Glomerular visceral epithelial cell (primary cell): ENCODE measurements around the gene ARPP21.

Experiments
- DNase-seq: peaks from one replicate; pipeline ENCODE4 v3.0.0-alpha.2; 2016; ENCODE audit errors: extremely low spot score

The ARPP21 gene

DNA sequence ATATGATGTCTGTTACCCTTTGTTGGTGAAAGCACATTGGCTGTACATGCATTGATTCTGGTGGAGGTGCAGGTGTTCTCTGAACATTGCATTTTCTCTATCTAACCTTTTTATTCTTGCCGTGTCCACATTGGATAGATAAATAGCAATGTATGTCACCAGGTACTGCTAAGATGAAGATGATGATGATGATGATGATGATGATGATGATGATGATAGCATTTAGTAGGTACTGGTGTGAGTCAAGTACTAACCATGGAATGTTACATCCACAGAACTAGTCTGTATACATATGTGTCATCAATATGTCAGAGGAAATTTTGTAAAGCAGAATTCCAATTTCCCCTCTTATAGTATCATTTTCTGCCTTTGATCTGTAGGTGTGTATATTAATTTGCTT, 36.3 kb downstream of the ARPP21 start:
- DNase-seq = no peak

DNA sequence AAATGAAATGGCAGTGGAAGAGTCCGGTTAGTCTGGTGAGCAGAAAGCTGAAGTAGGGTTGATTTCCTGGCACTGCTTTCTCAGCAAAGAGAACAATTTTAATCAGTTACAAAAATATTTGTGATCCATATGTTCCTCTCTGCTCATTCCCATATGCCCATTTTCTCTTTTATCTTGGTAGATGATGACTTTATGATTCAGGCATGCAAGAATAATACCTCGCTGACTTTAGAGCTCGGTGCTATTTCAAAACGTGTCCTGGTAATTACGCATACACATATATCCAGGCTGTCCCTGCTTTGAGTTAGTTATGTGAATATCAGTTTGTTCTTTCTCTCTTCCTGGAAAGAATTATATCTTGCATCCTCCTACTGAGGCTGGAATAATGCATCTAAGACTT, 38.5 kb downstream of the ARPP21 start:
- DNase-seq = no peak

DNA sequence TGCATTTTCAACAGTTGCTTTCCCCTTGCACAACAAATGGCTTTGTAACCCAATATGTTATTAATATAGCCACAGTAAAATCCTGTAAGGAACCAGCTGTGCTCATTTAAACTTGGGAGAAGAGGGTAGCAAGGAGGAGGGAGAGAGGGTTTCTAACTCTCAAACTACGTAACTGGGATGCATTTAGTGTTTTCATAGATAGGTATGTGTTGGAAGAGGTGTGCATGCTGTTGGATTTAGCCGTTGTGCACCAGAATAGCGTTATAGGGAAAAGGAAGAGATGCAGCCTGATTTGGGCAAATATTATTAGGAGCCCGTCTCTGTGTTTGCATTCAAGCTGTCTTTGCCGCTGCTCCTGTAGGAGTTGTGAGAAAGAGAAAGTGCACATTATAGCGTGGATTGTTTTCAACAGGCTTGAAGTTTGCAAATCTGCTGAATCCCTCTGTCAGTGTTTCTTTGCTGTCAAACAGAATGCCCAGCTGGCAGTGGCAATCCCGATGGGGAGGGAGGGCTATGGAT, 39.4 kb downstream of the ARPP21 start:
- no peak for DNase-seq

DNA sequence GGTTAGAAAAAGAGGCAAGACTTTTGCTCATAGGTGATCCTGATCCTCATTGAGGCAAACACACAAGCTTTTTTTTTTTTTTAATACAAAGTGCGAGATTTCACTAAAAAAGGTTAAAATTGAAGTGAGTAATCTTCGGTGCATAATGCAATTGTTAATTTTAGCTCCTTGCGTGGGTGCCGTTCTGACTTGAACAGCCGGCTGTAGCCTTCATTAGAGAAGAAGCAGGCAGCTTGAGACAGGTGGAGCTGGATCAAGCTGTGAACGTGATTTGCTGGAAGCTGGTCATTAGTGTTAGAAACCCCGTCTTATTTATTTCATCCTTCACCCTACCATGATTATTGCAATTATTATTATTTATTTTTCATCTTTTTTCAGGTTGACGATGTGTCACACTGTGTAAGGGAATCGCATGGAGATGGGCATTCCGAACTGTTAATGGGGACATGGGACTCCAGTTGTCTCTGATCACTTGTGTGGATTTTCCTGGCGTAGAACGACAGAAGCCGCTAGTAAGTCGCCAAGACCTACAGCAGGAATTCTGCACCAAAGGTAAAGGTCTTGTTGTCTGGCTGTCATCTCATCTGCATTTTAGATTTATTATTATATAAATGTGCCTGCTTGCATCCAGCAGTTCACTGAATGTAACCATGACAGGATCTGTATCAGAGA, 40.2 kb downstream of the ARPP21 start:
- no peak for DNase-seq

DNA sequence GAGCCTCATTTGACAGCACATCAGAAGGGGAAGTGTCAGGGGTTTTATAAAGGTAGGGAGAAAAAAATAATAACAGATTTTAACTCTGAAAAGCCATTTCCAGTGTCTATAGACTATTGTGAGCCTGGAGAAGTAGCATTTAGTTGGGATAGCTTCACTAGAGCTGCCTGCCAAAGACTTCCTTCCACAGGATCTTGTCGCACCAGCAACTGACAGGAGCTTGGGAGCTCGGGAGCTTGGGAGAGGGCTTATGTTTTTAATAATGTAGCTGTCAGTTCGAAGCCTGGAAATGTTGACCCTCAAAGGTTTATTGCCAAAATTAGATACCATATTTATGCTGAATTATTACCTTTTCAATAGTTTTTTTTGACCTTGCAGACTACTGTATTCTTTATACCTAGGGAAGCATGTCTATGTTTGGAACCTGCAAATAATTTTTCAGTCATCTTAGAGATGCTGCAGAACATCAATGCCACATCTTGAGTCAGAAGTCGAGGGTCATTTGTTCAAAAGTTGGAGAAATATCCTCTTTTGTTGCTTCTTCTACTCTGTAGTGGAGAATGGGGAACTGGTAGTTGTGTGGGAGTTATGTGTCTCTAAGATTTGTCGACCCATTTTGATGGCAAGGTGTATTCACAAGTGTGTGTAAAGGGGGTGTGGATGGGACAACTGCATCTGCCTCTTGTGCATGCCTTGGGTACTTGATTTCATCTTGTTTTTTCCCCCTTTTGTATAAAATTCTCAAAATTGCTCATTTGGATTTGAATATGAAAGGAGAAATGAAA, 41.7 kb downstream of the ARPP21 start:
- DNase-seq = no peak

DNA sequence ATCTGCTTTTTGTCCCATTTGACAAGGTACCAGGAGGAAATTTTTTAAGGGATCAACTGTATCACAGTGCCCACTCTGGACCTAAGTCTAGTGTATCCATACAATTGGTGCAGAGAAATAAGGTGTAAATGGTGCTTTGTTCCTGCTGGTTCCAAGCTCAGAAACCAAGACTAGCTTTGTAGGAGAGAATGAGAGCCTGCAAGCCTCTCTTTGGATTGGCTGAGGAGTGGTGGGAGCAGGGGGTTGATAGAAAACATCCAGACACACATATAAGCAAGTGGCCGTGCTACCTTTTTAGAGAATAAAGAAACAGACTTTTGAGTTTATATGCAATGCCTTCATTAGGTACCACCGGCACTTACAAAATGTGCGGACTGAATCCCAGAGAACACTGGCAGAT, 45.8 kb downstream of the ARPP21 start:
- DNase-seq = no peak

DNA sequence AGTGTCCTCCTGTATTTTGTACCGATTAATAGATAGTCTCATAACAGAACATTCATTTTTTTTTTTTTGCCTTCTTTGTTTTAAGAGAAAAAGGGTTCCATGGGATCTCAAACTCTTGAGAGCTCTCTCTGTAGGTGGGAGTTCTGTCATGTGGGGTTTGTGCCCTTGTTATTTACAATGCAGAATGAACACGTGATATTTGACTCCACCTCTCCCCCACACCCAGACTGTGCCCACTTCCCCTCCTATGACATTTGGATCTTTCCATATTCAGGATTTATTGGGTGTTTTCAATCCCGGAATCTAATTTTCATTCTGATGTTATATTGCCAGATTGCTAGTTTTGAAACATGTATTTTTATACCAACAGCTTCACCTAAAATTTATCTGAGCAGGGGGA, 49.5 kb downstream of the ARPP21 start:
- no peak for DNase-seq

DNA sequence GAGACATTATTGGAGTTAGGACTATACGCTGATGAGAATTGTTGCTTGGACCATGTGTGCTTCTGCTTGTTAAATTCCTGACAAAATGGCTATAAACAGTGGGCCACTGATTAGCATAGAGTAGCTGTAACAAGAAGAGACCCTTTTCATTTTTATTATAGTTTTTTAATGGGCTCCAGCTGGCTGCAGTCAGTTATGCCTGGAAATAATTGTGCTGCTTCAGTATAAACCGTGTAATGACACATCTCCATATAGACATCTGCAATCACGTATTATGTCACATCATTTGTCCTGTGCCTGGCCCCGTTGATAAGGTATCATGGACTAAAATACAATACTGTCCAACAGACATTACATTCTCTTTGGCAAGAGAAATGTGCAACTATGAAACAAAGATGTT, 50.9 kb downstream of the ARPP21 start:
- no peak for DNase-seq

DNA sequence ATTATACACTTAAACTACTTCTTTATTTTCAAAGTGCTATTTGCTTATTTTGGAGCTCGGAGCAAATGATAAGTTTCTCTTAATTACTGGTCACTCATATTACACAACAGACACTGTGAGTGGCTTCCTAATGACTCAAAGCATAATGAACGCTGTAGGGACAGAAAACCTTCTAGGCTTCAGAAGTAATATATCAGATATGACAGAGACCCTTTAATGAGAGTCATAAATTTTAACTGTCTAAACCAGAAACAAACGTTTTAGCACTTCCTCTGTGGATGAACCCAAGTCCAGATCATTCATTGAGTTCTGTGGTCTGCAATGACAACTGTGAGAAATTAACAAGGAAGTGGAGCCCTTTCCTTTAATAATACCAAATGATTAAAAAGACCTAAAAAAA, 66.6 kb downstream of the ARPP21 start:
- DNase-seq = no peak

DNA sequence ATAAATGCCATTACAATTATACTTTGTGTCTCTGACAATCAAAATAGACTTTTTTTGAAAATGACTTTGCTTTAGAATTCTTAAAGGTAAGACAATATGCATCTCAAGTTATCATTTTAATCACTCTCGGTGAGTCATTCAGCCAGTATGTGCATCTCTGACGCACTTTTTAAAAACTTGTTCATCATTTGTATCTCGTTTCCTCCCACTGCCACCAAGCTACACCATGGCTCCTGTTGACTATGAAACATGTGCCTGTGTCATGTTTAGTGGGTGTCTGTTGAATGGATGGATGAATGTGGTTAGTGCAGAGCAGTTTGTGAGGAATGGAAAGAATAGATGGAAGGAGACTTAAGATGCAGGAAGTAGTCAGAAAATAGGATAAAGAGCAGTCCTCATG, 68.6 kb downstream of the ARPP21 start:
- no peak for DNase-seq

DNA sequence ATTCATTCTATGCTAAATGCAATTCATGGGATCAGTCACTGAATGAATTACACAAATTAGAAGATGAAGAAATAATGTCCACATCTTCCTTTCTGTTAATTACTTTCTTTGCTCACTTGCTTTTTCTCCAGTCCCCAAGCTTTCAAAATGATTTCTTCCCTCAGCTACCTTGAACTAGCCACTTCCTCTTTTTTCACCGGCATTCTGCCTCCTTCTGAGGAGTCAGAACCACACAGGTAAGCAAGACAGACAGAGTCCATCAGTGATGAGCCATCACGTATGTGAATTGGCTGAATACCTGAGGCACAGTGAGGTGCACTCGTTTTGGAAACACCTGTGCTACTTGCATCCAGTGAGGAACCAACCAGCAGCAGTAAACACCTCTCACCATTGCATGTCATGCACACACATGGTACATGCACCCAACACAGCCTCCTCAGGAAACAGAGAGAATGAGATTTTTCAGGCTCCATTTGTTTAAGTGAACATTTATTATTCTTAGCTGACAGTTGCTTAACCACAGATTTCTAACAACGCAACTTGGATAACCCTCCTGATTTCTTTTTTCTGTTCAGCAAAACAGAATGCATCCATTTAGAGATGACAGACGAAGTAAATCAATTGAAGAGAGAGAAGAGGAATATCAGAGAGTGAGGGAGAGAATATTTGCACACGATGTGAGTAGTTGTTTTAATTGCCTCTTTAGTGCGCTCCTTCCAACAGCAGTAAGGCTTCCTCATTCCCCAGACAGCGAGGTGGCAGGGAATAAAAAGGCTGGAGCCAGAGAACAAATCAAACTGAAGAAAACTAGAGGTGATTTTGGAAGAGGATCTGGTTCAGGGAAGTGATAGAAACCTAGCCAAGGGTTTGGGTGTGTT, 69.3 kb downstream of the ARPP21 start:
- DNase-seq = no peak

DNA sequence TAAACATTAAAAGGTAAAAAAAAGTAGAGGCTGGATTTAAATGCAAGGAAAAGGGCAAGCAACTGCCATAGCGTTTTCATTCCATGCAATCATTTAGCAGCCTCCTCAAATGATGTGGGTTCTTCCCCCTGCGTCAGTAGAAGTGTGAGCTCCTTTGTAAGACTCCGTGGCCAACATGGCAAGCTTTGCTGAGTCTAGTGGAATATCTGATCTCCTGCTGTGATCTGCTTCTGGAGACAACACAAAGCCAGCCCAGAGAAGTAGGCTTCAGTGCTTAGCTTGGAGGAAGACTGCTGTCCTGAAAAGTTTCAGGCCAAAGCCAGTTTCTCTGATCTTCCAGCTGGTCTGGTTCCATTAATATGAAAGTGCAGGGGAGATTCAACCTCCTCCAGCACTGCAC, 70.4 kb downstream of the ARPP21 start:
- no peak for DNase-seq

DNA sequence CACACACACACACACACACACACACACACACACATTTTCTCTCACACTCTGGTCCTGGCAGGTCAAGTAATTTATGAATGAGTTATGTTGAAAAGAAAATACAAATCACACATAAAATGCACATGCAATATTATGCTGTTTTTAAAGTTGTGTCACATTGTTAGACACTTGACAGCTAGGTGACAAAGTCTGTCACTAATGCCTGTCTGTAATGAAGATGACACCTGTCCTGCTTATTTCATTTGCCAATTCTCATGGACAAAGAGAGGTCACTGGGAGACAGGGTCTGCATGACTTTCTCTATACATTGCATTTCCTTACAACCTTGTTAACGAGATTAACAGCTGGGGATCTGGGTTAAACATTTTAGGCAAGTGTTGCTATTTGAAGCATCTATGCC, 71.2 kb downstream of the ARPP21 start:
- DNase-seq = no peak

DNA sequence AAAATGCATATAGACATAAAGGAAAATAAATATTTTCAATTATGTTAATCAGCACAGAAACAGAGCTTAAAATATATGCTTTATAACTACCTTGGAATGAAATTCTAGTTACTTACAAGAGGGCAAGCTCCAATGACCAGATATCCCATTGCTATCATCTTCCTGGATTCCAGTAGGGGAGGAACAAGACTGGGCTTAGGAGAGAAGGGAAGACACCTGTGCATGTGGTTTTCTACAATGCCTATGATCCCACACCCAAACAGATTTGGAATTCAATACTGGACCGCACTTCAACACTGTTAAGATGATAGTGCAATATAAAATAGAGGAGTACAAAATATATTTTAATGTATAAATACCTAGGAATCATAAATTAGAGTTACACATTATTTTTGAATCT, 79.6 kb downstream of the ARPP21 start:
- DNase-seq = no peak

DNA sequence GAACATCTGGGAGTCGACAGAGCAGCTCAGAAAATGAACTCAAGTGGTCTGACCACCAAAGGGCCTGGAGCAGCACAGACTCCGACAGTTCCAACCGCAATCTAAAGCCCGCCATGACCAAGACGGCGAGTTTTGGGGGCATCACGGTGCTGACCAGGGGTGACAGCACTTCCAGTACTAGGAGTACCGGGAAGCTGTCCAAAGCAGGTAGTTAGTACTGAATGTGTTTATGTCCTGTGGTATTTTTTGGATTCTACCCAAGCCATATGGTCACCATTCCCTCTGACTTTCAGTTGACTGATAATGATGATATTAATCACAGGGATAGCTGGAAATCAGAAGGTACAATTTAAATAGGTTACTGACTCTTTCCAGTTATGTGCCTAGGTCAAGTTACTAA, 82.3 kb downstream of the ARPP21 start:
- no peak for DNase-seq

DNA sequence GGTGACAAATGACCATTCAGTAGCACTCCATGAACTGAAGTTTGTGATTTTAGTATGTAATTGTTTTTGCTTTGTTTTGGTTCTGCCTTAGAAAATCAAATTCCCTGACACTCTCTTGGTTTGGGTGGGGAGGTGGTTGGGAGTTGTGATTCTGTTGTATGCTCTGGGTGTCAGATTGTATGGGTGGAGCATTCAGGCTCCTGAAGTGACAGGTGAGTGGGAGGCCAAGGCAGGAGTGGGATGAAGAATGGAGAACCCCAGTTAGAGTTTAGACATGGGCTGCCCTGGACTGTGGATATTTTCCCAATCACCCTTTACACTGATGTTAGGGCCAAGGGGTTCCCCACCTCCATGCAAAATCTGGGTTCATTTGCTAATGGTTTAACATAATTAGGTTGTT, 83.6 kb downstream of the ARPP21 start:
- no peak for DNase-seq

DNA sequence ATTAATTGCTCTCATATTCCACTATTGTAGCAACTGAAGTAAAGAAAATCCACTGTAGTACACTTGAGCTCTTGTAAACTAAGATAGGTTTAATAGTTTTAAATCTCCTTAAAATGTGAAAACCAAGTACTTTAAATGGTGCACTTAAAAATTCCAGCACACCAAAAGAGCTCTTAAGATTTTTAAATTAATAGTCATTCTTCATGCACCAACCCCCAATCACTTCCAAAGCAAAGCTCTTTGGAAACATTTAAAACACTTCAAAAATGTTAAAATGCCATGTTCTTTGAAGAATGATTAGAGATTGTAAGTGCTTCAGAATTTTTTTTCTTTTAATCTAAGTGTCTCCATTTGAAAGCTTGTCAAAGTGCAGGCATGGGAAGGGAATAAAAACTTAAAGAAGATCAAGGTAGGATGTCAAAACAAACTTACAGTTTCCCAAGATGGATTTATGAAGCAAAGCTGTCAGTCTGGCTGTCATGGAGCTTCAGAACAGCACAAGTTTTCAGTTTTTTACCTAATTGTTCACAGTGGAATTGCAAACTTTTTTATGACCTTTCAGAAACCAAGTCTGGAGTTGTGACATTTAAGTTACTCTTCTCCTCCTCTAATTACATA, 84.3 kb downstream of the ARPP21 start:
- DNase-seq = no peak

DNA sequence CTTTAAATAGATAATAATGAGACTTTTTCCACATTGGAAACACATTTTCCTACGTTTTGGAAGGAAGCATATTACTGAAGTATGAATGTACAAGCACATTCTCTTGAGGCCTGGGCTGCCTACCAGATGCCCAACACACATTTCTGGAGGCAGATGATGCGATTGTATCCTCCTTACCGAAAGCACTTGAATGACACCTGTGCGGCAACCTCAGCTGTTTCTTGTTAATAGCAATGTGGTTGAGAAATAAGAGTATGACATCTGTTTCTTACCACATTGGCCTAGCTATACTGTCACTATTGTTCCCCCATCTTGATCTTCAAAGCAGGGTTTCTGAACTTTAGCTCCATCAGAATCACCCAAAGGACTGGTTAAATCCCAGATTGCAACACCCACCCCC, 84.8 kb downstream of the ARPP21 start:
- no peak for DNase-seq

DNA sequence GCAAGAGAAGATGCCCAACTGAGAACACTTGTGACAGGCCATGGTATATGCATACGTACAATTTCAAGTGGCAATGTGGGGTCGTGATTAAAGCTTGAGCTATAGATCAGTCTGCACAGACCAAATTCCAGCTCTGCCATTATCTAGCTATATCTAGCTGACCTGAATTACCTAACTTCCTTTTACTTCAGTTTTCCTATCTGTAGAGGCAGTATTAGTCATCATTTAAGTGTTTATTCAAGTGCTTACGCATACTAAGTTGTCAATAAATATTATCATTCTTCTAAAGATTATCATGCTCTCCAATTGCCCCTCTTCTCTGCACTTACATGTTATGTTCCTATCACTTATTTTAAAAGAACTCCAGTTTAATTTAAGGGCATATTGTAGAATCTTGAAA, 87.9 kb downstream of the ARPP21 start:
- DNase-seq = no peak

DNA sequence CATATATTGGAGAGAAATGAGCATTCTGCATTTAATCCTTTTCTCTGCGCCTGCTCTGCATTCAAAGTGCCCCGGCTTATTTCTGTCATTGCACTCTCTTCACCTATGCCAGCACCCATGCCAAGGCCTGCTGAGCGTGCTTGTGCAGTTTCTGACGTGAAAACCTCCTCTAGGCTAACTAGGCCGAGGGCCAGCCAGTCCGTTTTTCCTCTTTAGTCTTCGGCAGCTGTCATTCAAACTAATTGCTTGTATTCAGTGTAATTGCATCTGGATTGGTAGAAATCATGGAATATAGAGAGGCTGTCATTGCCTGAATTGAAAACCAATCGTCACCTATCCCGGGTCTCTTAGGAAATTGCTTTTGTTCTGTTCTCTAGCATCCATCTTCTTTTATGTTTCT, 94.0 kb downstream of the ARPP21 start:
- no peak for DNase-seq

DNA sequence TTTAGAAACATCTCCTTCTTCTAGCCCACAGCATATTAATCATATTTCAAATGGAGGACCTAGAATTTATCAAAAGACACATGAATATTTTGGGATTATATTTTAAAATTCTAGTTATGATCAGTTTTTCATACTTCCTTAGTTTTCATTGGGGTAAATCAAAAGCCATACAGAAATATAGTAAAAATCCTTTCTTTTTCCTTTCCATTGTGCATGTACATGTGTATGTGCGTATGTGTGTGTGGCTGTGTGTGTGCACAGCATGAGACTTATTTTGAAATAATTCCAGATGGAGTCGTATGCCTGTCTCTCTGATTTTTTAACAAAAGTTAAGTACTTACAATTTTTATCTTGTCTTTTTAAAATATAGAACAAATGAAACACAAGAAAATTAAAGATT, 94.5 kb downstream of the ARPP21 start:
- DNase-seq = no peak

DNA sequence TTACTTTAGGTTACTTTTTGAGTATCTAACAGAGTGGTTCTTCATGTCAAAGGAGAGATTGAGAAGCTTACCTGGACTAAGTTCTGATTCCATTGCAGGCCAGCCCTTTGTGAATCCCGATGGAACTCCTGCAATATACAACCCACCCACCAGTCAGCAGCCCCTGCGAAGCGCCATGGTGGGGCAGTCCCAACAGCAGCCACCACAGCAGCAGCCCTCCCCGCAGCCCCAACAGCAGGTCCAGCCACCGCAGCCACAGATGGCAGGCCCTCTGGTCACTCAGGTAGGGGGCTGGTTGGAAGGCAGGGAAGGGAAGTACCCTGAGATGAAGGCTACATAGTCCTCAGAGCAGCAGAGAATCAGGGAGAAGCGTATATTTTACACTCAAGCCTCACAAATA, 97.8 kb downstream of the ARPP21 start:
- DNase-seq = no peak
